ENCODE results near the gene IRF5.

GRCh38 chr7:128933180-128933891 lies 4.4 kb upstream of the IRF5 start:
- TF ChIP-seq CTCF (optimal IDR thresholded peaks at IDR 0.05 in 1 of 3, IDR thresholded peaks at IDR 0.05 in 1 of 3, conservative IDR thresholded peaks at IDR 0.05 in 1 of 3; ENCODE audit: extremely low read depth in 1 of 3, insufficient read depth in 2 of 3, low read length in 3 of 3) (no peak), EZH2 (IDR thresholded peaks at IDR 0.05; ENCODE audit: low read length) (no peak)
